Medulla oblongata (tissue), 1 donor: ENCODE measurements around the gene CPSF4L.

Source experiments
- DNase-seq: peaks from one replicate; pipeline ENCODE4 v3.0.0-alpha.2; 2015; ENCODE audit errors: extremely low spot score

Gene CPSF4L

DNA sequence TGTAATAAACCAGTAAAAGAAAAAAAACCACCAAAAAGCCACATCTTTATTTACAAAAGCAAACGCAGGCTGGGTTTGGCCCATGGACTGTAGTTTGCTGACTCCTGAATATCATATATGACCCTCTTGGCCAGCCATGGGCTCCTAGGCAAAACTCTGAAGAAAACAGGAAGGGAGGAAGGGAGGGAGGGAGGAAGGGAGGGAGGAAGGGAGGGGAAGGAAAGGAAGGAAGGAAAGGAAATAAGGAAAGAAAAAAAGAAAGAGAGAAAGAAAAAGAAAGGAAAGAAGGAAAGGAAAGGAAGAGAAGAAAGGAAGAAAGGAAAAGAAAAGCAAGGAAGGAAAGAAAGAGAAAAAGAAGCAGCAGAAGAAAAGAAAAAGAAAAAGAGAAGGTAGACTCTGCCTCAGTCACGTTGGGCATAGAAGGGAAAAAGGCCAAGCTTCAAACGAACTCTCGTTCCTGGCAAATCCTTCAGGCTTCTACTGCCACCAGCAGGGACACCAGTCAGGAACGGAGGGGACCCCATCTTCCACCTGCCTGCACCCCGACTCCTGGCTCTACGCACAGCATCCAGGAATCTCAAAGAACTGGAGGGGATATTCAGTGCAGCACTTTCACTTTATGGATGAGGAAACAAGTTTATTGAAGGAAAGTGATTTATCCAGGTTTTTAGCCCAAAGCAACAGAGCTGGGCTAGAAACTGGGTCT is 28.0 kb upstream of the CPSF4L start:
- DNase-seq: no peak

DNA sequence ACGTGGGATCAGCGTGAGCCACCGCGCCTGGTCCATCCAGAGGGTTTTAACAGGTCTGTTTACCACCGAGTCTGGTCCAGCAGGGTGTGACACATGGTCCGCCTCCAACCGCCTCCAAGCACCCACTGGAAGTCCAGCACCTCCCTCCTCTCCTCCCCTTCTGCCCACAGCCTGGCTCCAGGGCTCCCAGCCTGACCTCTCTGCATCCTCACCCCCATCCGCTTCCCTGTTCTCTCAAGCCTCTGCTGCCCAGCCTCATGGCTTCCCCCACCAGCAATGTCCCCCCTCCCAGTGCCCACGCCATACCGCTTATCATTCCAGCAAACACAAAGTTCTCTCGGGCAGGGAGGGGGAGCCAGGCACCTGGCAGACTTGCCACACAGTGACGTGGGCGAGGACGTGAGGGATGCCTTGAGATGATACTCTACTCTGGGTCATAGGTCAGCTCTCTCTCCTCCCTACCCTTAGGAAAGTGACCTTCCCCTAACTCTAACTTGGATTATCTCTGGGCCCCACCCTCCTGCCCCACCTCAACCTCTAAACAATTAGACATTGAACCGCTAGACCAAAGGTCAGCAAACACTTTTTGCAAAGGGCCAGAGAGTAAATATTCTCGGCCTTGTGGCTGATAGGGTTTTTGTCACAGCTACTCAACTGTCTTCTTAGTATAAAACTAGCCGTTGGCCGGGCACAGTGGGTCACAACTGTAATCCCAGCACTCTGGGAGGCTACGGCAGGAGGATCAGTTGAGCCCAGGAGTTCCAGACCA is 27.0 kb upstream of the CPSF4L start:
- DNase-seq: no peak

DNA sequence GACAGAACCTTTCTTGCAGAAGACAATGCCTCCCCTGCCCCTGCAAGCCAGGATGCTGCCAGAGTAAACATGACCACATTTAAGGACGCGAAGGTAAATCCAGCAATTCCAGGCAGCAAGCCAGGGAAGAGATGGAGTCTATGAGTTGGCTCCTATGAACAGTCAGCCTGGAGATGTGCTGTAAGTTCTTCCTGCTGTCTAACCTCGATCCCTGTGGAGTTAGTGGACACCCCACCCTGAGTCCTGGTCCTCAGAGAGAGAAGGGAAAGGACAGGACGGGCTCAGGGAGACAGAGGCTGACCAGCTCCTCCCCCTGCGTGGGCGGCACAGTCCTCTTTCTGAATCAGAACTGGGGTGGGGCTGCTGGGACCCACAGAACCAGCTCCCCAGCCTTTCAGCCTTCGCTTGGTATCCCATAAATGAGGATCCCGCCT is 25.2 kb upstream of the CPSF4L start:
- no peak for DNase-seq

DNA sequence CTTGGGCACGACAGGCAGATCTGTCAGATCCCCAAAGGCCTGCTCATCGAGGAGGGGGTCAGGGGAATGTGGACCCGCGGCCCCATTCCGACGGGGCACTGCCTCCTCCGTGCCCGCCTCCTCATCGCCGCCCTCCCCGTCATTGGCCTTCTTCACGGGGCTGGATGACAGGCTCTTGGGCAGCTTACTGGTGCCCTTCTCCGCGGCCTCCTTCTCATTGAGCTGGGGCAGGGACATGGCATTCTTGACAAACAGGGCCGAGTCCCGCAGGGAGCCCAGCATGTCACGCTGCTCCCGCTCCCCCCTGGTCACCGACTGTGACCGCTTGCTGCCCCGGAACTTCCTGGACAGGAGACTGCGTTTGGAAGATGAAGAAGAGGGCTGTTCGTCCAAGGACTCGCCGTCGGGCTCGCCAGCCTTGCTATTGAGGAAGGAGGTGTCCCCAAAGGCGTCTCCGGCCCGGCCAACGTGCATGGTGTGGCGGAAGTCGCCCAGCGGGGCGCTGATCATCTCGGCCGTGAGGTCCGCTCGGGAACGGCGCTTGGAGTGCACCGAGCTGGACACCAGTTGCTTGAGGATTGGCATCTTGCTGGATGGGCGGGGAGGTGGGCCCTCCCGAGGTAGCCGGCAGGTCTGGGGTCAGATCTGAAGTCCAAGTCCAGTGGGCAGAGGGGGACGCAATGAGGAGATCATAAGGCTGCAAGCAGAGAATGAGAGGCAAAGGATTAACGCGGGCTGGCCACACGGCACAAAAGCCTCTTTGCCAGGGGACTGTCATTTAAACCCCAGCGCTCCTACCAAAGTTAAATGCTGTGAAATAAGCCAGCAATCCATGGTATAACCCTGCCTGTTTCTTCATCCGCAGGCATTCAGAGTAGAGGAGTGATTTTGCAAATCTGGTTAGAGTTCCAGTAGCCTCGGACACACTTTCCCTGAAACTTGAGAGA is 24.5 kb upstream of the CPSF4L start:
- no peak for DNase-seq

DNA sequence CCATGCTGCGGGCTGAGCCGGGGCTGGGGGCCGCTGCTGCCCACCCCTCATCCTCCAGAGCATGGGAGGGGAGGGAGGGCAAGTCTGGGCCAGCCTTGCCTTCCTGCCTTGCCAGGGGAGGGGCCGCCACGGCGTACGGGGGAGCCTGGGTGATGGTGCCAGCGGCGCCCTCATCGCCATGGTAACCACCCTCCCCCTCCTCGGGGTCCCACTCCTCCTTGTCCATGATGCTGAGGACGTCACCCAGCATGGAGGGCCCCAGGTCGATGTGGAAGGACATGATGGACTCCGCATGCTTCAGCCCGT is 23.9 kb upstream of the CPSF4L start:
- DNase-seq: no peak

DNA sequence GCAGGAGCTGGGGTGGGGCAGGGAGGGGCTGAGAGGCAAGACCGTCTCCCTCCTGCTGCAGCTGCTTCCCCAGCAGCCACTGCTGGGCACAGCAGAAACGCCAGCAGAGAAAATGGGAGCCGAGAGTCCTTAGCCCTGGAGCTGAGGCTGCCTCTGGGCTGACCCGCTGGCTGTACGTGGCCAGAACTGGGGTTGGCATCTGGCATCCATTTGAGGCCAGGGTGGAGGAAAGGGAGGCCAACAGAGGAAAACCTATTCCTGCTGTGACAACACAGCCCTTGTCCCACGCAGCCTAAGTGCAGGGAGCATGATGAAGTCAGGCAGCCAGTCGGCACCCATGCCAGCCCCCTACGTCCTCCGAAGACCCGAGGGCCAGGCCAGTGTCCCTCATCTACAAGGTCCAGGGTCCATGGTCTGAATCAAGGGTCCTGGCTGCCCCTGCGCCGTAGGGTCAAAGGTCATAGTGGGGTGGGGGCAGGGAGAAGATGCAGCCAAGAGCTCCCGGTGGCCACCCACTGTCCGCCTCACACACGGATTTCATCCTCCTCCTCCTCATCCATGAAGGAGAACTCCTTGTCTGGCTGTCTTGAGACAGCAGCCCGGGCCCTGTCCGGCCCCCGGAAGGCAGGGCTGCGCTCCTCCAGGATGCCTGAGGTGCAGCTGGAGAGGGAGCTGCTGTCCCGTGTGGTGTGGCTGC is 23.4 kb upstream of the CPSF4L start:
- no peak for DNase-seq

DNA sequence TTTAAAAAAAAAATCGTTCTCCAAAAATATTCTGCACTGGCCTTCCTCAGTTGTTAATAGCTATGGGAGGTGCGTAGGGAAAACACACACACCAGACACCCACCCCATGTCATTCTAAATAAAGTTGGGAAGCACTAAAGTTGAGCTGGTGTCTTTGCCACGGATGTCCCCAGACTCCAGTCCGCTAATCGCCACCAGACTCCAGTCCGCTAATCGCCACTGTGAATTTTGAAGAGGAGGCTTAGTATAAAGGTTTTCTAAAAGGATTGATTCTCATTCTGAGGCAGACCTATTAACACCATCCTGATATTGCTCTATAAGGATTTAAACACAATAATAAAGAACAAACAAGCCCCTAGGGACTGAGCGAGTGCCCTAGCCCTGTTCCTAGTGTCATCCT is 22.7 kb upstream of the CPSF4L start:
- no peak for DNase-seq

DNA sequence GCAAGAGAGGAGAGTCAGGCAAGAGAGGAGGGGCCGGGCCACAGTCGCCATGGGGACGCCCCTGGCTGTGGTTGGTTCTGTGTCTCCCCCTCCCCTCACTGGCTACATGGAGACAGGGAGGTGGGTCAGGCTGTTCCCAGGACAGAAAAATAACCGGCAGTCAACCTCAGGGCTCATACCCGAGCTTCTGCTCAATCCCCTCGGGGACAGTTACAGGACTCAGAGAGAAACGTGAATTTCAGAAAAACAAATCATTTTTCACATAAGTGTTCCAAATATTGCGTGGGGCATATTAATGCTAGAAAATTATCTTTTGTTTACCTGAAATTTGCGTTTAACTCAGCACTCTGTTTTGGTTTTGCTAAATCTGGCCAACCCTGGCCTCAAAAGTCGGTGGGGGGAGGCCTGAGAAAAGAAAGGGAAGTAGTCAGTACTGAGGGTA is 22.2 kb upstream of the CPSF4L start:
- peak; percentile 64 for DNase-seq

DNA sequence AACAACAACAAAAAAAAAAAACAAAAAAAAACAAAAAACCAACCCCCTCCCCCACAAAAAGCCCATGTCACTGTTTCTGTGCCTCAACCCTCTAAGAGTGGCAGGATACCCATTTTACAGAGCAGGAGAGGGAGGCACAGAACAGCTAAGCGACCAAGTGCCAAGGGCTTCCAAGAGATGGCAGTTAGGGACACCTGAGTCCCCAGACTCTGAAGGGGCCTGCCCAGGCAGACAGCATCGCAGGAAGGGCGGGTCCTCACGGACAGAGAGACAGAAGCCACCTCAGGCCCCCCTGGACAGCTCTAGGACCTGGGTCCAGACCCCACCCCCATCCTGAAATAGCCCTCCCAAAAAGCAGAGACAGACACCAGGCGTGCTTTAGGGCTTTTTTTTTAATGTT is 21.6 kb upstream of the CPSF4L start:
- no peak for DNase-seq

DNA sequence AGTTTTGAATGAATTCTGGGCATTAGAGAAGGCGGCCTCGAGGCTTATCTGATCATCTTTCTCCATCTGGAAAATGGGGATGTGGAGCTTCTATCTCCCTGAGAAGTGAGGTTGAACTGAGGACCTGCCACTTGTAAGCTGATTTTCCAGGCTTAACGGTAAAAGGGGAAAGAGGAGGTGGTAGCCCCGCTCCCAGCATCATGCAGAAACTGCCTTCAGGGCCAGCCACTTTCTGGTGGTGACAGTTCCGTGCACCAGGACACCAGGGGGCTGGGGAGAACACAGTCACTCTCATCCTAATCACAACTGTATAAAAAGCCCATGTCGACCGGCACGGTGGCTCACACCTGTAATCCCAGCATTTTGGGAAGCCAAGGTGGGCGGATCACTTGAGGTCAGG is 20.9 kb upstream of the CPSF4L start:
- DNase-seq: no peak

DNA sequence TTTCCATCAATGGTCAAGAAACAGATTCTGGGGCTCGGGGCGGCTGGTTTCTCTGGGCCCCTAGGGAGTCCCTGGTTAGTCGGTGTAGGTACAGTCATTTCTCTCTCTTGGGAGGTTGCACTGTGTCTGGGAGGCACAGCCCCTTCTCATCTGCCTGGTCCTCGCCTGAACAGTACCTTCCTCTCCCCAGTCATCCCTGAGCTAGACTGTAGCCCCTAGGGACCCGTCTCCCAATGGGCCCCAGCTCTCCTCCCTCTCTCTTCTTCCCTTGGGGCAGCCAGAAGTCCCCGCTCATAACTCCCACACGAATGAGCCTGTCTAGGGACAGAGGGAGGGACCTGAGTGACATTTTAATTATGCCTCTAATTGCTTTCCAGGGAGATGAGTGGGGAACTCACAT is 20.2 kb upstream of the CPSF4L start:
- DNase-seq: no peak

DNA sequence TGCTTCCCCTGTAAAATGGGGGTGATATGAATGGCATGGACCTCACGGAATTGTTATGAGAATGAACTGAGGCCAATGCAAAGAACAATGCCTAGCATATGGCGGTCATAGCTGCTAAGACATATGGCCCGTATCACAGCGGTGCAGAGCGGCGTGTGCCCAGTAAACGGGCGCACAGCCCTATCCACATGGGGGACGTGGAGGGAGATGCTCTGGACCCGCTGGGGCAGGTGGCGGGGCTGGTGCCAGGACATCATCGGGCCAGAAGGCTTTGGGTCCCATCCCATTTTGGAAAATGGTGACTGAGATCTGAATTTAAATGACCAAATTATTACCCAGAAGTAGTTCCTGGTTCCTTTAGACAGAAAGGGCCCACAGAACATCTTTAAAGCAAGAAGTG is 18.5 kb upstream of the CPSF4L start:
- DNase-seq: no peak

DNA sequence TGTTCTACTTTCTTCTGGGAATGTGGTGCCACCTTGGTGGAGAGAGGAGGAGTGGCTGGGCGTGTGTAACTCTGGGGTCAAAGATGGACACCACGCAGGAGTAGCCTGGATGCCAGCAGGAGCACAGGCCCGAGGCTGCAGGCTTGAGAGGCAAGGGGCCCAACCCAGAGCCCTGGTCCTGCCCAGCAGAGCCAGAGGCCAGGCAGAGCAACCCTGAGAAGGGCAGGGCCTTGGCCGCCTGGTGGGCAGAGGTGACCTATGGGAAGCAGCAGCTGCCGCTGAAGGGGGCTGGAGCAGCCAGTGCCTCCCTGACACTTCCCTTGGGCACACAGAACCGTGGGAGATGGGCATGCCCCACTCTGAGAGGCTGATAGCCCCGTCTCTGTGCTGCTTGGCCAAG is 18.0 kb upstream of the CPSF4L start:
- DNase-seq: no peak

DNA sequence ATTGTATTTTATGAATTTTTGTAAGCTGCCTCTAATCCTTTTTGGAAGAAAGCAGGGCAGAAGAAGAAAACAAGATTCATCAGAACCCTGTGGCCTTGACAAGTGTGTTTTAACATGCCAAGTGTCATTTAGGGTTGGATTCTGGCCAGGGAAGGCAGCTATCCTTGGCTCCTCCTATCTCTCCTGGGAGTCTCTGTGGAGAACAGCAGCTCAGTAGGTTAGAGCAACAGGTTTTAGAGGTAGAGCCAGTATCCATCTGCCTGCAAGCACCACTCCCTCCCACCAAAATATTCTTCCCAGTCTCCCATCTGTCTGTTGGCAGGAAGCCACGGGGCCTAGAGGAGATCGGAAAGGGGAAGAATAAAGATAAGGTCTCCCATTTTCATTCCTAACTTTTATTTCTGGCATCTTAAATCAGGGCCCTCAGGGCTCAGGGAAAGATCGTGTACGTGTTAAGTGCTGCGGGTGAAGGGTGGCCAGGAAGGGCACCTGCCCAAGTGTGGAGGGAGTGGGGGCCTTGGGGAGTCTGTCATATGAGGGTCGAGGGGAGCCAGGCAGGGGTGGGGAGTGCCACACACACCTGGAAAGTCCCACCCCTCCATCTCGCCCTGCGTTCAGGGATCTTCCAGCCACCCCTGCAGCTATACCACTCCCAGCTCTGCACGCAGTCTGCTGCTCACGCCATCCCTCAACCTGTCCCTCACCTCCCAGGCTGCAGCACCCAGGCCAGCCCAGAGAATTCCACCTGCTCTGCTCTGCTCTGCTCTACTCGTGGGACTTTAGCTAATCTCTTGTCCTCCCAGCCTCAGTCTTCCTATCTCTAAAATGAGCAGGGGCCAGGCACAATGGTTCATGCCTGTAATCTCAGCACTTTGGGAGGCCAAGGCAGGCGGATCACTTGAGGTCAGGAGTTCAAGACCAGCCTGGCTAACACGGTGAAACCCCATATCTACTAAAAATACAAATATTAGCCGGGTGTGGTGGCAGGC is 17.1 kb upstream of the CPSF4L start:
- no peak for DNase-seq

DNA sequence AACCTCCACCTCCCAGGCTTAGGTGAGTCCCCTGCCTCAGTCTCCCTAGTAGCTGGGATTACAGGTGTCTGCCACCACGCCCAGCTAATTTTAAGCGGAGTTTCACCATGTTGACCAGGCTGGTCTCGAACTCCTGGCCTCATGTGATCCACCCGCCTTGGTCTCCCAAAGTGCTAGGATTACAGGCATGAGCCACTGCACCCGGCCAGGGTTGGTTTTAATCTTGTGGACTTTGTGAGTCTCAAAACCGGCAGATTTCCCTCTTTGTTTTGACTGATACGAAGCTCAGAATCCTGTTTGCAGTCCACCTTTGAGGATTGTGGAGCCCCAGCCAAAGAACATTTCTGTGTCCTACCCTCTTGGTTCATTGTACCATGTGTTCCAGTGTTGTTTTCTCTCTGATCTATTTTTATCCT is 16.4 kb upstream of the CPSF4L start:
- no peak for DNase-seq

DNA sequence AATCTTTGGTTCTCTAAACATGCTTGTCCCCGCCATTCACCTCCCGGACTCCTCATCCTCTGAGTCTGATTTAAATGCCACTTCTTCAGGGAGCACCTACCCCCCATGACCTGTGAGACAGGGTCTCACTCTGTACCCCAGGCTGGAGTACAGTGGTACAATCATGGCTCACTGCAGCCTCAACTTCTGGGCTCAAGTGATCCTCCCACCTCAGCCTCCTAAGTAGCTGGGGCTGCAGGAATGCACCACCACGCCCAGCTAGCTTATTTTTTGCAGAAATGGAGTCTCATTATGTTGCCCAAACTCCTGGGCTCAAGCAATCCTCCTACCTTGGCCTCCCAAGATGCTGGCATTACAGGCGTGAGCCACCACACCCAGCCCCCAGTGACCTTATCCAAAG is 12.8 kb upstream of the CPSF4L start:
- no peak for DNase-seq

DNA sequence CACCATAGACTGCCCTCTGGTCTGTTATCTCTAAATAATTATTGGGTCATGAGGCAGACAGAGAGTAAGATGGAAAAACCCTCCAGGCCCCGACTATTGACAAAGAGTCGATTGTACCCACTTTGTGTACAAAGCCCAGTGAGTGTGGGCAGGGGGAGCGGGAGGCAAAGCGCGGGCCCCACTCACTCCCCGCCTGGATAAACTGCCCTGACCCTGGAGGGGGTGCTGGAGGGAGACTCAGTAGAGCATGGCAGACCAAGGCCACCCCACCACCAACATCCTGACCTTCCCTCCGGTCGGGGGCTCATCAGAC is 11.2 kb upstream of the CPSF4L start:
- peak; percentile 72 for DNase-seq

DNA sequence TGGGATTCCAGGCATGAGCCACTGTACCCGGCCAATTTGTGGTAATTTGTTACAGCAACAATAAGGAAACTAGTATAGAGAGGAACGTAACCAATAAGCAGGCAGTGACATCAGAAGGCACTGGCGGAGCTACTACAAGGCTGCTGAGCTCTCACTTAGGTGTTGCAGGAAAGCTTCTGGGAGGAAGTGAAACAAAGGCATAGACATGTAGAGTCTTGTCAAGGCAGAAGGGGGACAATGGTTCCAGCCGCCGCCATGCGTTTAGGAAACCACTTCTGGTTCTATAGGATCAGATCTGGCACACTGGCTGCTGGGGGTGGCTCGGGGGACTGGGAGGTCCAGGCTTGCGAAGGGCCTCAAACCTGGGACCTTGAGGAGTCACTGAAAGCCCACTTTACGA is 9.4 kb upstream of the CPSF4L start:
- DNase-seq: no peak

DNA sequence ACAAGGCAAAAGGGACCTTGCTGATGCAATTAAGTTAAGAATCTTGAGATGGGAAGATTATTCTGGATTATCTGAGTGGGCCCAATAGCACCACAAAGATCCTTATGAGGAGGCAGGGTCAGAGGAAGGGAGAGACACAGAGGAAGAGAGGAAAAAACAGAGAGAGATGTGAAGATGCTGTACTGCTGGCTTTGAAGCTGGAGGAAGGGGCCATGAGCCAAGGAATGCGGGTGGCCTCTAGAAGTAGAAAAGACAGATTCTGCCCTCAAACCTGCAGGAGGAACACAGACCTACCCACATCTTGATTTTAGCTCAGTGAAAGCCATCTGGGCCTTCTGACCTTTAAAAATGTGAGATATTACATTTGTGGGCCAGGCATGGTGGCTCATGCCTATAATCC is 8.1 kb upstream of the CPSF4L start:
- DNase-seq: no peak

DNA sequence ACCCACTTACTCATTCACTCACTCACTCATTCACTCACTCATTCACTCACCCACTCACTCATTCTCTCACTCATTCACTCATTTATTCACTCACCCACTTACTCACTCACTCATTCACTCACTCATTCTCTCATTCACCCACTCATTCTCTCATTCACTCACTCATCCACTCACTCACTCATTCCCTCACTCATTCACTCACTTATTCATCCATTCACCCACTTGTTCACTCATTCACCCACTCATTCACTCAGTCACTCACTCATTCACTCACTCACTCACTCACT is 7.6 kb upstream of the CPSF4L start:
- DNase-seq: no peak
